Right lung (tissue), 5 donors: ENCODE results near the gene SUSD1. TPM values are rescaled to one million over a fixed set of nuclear protein-coding genes. Genes with fewer than 3 reads are reported as not detected.

Source experiments
- DNase-seq, 2 donors: peaks; one replicate each; pipeline ENCODE4 v3.0.0-alpha.2; 2013
- polyA plus RNA-seq, 5 donors: library from polyadenylated mRNA; unstranded; fragments of 120-200 nt; gene quantifications; one replicate each; pipeline versions ENCODE4 v1.2.1 to v1.2.3, GENCODE V29; 2013; ENCODE audit warnings: inconsistent platforms in 1 of 5, low replicate concordance in 1 of 5; ENCODE audit not compliant: insufficient read length in 5 of 5, insufficient read depth in 1 of 5

SUSD1 gene
- polyA plus RNA-seq, 5 donors, result 26.4 to 35.9 (median 30.2) TPM

- DNase-seq, result no peak
Measured at GRCh38 chr9:112042769-112043168, 132.3 kb downstream of the SUSD1 start.

GRCh38 chr9:112042244-112042638 lies 132.9 kb downstream of the SUSD1 start:
- DNase-seq, result no peak

GRCh38 chr9:112041536-112042243 lies 133.4 kb downstream of the SUSD1 start:
- no peak for DNase-seq

- no peak for DNase-seq
Measured at GRCh38 chr9:112041199-112041535, 133.9 kb downstream of the SUSD1 start.

- DNase-seq, result no peak
Measured at GRCh38 chr9:112038017-112038408, 137.1 kb downstream of the SUSD1 start.

GRCh38 chr9:112037281-112038016 lies 137.6 kb downstream of the SUSD1 start:
- DNase-seq, result no peak

GRCh38 chr9:112035166-112035826 lies 139.8 kb downstream of the SUSD1 start:
- no peak for DNase-seq

- no peak for DNase-seq
Measured at GRCh38 chr9:112034216-112034611, 140.9 kb downstream of the SUSD1 start.

GRCh38 chr9:112033237-112034215 lies 141.6 kb downstream of the SUSD1 start:
- no peak for DNase-seq

- no peak for DNase-seq
Measured at GRCh38 chr9:112032743-112033142, 142.4 kb downstream of the SUSD1 start.

- no peak for DNase-seq
Measured at GRCh38 chr9:112032009-112032408, 143.1 kb downstream of the SUSD1 start.

GRCh38 chr9:112031400-112031799 lies 143.7 kb downstream of the SUSD1 start:
- no peak for DNase-seq

- DNase-seq, result no peak
Measured at GRCh38 chr9:112029921-112030444, 145.1 kb downstream of the SUSD1 start.

- no peak for DNase-seq
Measured at GRCh38 chr9:112028242-112029221, 146.6 kb downstream of the SUSD1 start.

- DNase-seq, result no peak
Measured at GRCh38 chr9:112025850-112026249, 149.2 kb downstream of the SUSD1 start.

GRCh38 chr9:112021742-112022141 lies 153.4 kb downstream of the SUSD1 start:
- no peak for DNase-seq

- no peak for DNase-seq
Measured at GRCh38 chr9:112020680-112021596, 154.2 kb downstream of the SUSD1 start.

- no peak for DNase-seq
Measured at GRCh38 chr9:112017878-112018277, 157.2 kb downstream of the SUSD1 start.

- DNase-seq, result no peak
Measured at GRCh38 chr9:112015736-112016135, 159.4 kb downstream of the SUSD1 start.
